PFSK-1 (cell line): ENCODE measurements around the gene MEI4.

Source experiments
- FOXP2 ChIP-seq: optimal IDR thresholded peaks from 2 replicates; pipeline ENCODE3; 2011; ENCODE audit warnings: borderline replicate concordance, control low read depth, inconsistent platforms; ENCODE audit not compliant: insufficient read depth; ENCODE audit errors: extremely low read length, extremely low read depth
- POLR2AphosphoS5 ChIP-seq: IDR thresholded peaks from 2 replicates; pipeline ENCODE4 v1.6.1; 2012; ENCODE audit warnings: low read depth, mild to moderate bottlenecking, control low read depth, low read length, moderate library complexity
- SIN3A ChIP-seq: IDR thresholded peaks from 2 replicates; pipeline ENCODE4 v1.6.1; 2012; ENCODE audit warnings: mild to moderate bottlenecking, low read length, moderate library complexity, borderline replicate concordance; ENCODE audit not compliant: insufficient read depth
- TAF1 ChIP-seq: IDR thresholded peaks from 2 replicates; pipeline ENCODE4 v1.6.1; 2012; ENCODE audit warnings: low read length, control low read depth, borderline replicate concordance; ENCODE audit not compliant: insufficient read depth
- TF ChIP-seq, protein P1 (sequence below), 2 experiments: IDR thresholded peaks; 2 replicates each; pipeline versions ENCODE4 v1.6.1 to v1.8.0; 2011 to 2012; ENCODE audit warnings: low read depth in 2 of 2, low read length in 2 of 2, control low read depth in 1 of 2, inconsistent platforms in 1 of 2, mild to moderate bottlenecking in 1 of 2, moderate library complexity in 1 of 2; ENCODE audit not compliant: insufficient read depth in 1 of 2

DNA sequence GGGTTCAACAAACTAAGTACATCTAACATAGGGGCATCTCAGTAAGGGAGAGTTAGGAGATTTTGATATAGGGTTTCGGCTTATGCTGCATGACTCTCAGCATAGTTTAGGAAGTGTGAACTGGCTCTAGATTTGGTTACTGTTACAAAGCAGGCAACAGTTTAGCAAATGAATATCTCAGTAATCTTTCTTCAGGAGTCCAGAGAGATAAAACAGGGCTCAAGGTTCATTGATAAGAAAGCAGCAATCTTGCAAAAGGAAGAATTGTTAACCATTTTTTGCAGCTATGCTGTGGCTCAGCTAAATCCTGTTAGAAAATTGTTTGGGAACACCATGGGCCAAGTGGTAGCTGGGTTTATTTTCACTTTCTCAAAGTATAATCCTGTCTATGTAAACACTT is 161.3 kb downstream of the MEI4 start:
- TF ChIP-seq SIN3A (no peak), POLR2AphosphoS5 (no peak), TAF1 (no peak), FOXP2 (no peak)
- TF ChIP-seq, protein P1, sequence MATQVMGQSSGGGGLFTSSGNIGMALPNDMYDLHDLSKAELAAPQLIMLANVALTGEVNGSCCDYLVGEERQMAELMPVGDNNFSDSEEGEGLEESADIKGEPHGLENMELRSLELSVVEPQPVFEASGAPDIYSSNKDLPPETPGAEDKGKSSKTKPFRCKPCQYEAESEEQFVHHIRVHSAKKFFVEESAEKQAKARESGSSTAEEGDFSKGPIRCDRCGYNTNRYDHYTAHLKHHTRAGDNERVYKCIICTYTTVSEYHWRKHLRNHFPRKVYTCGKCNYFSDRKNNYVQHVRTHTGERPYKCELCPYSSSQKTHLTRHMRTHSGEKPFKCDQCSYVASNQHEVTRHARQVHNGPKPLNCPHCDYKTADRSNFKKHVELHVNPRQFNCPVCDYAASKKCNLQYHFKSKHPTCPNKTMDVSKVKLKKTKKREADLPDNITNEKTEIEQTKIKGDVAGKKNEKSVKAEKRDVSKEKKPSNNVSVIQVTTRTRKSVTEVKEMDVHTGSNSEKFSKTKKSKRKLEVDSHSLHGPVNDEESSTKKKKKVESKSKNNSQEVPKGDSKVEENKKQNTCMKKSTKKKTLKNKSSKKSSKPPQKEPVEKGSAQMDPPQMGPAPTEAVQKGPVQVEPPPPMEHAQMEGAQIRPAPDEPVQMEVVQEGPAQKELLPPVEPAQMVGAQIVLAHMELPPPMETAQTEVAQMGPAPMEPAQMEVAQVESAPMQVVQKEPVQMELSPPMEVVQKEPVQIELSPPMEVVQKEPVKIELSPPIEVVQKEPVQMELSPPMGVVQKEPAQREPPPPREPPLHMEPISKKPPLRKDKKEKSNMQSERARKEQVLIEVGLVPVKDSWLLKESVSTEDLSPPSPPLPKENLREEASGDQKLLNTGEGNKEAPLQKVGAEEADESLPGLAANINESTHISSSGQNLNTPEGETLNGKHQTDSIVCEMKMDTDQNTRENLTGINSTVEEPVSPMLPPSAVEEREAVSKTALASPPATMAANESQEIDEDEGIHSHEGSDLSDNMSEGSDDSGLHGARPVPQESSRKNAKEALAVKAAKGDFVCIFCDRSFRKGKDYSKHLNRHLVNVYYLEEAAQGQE (IDR thresholded peaks at IDR 0.05; ENCODE audit: insufficient read depth in 1 of 2, low read depth in 2 of 2, low read length in 2 of 2) = no peak
